Spleen (tissue), 7 donors: ENCODE data around the gene CHAD.

Experiments used
- CTCF ChIP-seq, 11 experiments: fragments of 200-600 bp in 7 of 11; fragments of 450-650 bp in 4 of 11; sonication (generic) in 4 of 11; IDR thresholded peaks in 8 of 11; conservative IDR thresholded peaks in 3 of 11; 1 replicate in 7 of 11; 2 replicates in 4 of 11; pipeline versions ENCODE4 v1.4.0 to v1.8.0; 2016 to 2021; ENCODE audit warnings: antibody characterized with exemption in 11 of 11, inconsistent platforms in 4 of 11, mild to moderate bottlenecking in 1 of 11
- POLR2A ChIP-seq, 3 donors: fragments of 450-650 bp; IDR thresholded peaks; one replicate each; pipeline ENCODE4 v1.5.1; 2017; ENCODE audit warnings: antibody characterized with exemption in 3 of 3, mild to moderate bottlenecking in 1 of 3
- POLR2AphosphoS5 ChIP-seq, 3 donors: sonication (generic); formaldehyde crosslinking; IDR thresholded peaks; one replicate each; pipeline ENCODE4 v1.5.1; 2017; ENCODE audit warnings: antibody characterized with exemption in 3 of 3
- donor health status: DM: no; HTN: no; CAD: no; lungs with moderate emphysema.
- donor health status: DM: no; HTN: no; CAD: no.
- donor health status: DM: no; HTN: no; CAD: no.

- TF ChIP-seq CTCF (IDR thresholded peaks at IDR 0.05 in 8 of 11, conservative IDR thresholded peaks at IDR 0.05 in 3 of 11) (no peak), POLR2AphosphoS5 (IDR thresholded peaks at IDR 0.05) (no peak), POLR2A (IDR thresholded peaks at IDR 0.05) (no peak)
These were observed 41.6 kb downstream of the CHAD start for GRCh38 chr17:50426814-50427787.
